ENCODE results near the gene C1QTNF1. TPM values are rescaled to one million over a fixed set of nuclear protein-coding genes. Genes with fewer than 3 reads are reported as not detected.

The C1QTNF1 gene
- total RNA-seq, 4 donors from 2014 or later: 67.1 to 147 (median 90.0) TPM

DNA sequence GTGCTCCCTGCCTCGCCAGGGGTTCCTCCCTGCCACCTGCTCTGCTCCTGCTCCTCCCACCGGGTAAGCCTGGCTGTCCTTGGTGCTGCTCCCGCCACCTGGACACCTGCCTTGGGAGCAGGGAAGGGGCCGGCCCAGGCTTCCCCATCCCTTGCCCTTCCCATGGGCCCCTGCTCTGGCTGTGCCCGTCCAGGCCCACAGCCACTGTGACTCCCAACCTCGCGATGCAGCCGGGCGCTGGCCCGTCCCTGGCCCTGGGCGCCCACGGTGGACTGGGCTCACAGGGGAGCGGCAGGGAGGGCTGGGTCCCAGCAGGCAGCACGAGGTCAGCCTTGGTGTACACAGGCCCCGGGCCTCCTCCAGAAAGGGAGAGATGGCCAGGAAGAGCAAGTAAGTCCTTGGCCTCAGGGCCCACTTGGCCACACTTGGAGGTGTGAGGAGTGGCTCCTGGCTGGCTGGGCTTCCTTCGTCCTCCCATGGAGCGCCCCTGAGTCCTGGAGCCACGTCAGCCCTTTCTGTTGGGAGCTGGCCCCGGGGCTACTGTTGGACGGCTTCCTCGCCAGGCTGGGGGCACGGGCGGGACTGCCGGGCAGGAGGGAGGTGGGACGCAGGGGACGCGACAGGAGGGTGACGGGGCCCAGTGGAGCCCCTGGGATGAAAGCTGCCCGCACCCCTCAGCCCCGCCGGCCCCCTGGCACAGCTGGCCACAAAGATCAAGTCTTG is 65.9 kb downstream of the C1QTNF1 start:
- H3K27me3 ChIP-seq: peaks cover 0 to 42% of the 10 kb centered on the region in 2 donors
- no peak overlapping the region for H3K4me3 ChIP-seq
- no peak for DNase-seq (ENCODE audit: low spot score in 2 of 2)
- TF ChIP-seq, protein P1, sequence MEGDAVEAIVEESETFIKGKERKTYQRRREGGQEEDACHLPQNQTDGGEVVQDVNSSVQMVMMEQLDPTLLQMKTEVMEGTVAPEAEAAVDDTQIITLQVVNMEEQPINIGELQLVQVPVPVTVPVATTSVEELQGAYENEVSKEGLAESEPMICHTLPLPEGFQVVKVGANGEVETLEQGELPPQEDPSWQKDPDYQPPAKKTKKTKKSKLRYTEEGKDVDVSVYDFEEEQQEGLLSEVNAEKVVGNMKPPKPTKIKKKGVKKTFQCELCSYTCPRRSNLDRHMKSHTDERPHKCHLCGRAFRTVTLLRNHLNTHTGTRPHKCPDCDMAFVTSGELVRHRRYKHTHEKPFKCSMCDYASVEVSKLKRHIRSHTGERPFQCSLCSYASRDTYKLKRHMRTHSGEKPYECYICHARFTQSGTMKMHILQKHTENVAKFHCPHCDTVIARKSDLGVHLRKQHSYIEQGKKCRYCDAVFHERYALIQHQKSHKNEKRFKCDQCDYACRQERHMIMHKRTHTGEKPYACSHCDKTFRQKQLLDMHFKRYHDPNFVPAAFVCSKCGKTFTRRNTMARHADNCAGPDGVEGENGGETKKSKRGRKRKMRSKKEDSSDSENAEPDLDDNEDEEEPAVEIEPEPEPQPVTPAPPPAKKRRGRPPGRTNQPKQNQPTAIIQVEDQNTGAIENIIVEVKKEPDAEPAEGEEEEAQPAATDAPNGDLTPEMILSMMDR (IDR thresholded peaks at IDR 0.05): no peak
- TF ChIP-seq EP300 (IDR thresholded peaks at IDR 0.05) (no peak), POLR2A (IDR thresholded peaks at IDR 0.05) (no peak)
- H3K4me1 ChIP-seq: peaks cover 0 to 19% (median 2%) of the 10 kb centered on the region in 4 donors
- H3K9me3 ChIP-seq: no peaks in the 10 kb centered on the region
- peaks cover 0 to 29% (median 0%) of the 10 kb centered on the region in 3 donors for H3K36me3 ChIP-seq
- no peak overlapping the region for H3K27ac ChIP-seq
- WGBS, 2 donors: 54 to 74% methylated on average over 26 to 31 of the region's 31 CpGs

DNA sequence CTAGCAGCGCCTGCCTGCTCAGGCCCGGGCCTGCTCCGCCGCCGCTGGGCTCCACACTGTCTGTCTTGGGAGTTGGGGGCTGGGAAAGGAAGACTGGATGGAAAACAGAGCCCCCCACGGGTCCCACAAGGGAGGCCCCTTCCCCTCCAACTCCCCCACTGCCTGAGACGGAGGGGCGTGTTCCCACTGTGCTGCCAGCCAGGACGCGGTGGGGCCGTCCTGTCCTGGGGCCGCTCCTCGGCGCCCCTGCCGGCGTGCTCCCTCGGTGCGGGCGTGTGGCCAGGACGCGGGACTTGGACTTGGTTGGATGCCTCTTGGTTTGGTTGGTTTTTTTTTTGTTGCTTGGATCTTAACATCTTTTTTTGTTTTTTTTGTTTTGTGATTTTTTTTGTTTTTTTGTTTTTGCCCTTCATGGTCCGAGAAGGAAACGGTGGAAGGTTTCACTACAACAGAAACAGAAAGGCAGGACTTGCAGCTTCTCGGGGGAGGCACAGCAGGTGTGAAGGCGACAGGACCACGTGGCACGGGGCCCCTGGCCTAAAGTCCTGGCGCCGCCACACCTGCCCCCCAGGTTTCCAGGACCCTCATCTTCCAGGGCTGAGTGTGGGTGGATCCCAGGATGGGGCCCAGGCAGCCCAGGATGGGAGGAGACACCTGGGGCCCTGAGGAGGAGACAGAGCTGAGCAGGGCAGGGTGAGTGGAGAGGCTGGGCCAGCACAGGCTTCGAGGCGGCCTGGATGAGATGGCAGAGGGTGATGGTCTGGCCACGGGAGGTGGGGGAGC is 66.7 kb downstream of the C1QTNF1 start:
- Histone ChIP-seq H3K36me3 (peaks cover 0 to 21% (median 0%) of the 10 kb centered on the region in 3 donors), H3K4me3 (no peak overlapping the region), H3K4me1 (peaks cover 0 to 19% (median 2%) of the 10 kb centered on the region in 4 donors), H3K9me3 (no peaks in the 10 kb centered on the region), H3K27me3 (peaks cover 0 to 50% of the 10 kb centered on the region in 2 donors), H3K27ac (no peak overlapping the region)
- no peak for DNase-seq (ENCODE audit: low spot score in 2 of 2)
- WGBS, 2 donors: 37 to 49% methylated on average over 27 to 30 of the region's 32 CpGs
- TF ChIP-seq, protein P1 (IDR thresholded peaks at IDR 0.05): peak in 2 of 5 experiments; percentile 23 to 27
- no peak for TF ChIP-seq POLR2A (IDR thresholded peaks at IDR 0.05)
- TF ChIP-seq EP300 (IDR thresholded peaks at IDR 0.05): no peak

DNA sequence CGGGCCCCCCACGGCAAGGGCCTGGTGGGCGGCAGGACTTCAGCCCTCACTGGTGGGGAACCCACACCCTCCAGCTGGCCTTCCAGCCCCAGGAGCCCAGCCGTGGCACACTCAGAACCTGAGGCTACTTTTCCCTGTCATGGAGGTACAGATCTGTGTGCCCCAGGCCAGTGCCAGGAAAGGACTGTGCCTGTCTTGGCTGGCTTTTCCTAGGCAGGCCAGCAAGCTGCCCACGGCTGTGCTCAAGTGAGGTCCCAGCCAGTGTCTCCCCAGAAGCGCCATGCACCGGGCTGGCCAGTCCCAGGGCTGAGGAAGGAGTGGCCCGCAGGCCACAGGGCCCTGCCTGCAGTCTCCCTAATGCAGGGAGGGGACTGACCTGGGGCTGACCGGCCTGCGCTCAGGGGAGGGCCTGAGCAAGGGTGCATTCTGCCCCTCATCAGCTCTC is 67.3 kb downstream of the C1QTNF1 start:
- 78 to 81% methylated on average over 7 to 9 of the region's 10 CpGs for WGBS, 2 donors
- TF ChIP-seq POLR2A (IDR thresholded peaks at IDR 0.05): no peak
- TF ChIP-seq EP300 (IDR thresholded peaks at IDR 0.05): no peak
- TF ChIP-seq, protein P1 (IDR thresholded peaks at IDR 0.05): no peak

DNA sequence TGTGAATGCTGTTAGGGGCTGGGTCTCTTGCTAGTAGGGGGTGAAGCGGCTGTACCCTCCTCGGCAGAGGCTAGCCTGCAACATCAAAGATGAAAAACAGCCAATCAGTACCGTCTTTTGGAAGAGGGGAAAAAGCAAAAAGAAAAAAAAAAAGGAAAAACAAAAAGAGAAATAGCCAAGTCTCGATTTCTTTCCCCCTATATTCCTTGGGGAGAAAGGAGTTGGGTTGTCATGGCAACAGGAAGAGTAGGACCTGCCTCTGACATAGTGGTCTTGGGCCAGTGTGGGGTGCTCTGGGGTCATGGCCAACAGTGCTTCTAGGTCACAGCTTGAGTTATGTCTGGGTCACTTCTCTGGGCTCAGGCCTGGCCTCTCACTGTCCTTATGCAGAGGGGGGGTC is 68.6 kb downstream of the C1QTNF1 start:
- no peak for DNase-seq (ENCODE audit: low spot score in 2 of 2)
- H3K27ac ChIP-seq: no peak overlapping the region
- TF ChIP-seq POLR2A (IDR thresholded peaks at IDR 0.05) (no peak), EP300 (IDR thresholded peaks at IDR 0.05) (no peak)
- TF ChIP-seq, protein P1 (IDR thresholded peaks at IDR 0.05): no peak
- peaks cover 0 to 24% (median 2%) of the 10 kb centered on the region in 4 donors for H3K4me1 ChIP-seq
- H3K27me3 ChIP-seq: peaks cover 0 to 69% of the 10 kb centered on the region in 2 donors
- 38 to 65% methylated on average over 4 of the region's 4 CpGs for whole genome bisulfite sequencing, 2 donors
- H3K9me3 ChIP-seq: no peaks in the 10 kb centered on the region
- H3K36me3 ChIP-seq: peaks cover 0 to 3% (median 0%) of the 10 kb centered on the region in 3 donors
- H3K4me3 ChIP-seq: no peak overlapping the region

More for the DNA sequence above, 67.3 kb downstream of the C1QTNF1 start:
- no peak for DNase-seq (ENCODE audit: low spot score in 2 of 2)
- H3K27ac ChIP-seq: no peak overlapping the region
- no peaks in the 10 kb centered on the region for H3K9me3 ChIP-seq
- H3K4me3 ChIP-seq: no peak overlapping the region
- peaks cover 0 to 19% (median 2%) of the 10 kb centered on the region in 4 donors for H3K4me1 ChIP-seq
- peaks cover 0 to 15% (median 0%) of the 10 kb centered on the region in 3 donors for H3K36me3 ChIP-seq
- peaks cover 0 to 56% of the 10 kb centered on the region in 2 donors for H3K27me3 ChIP-seq
